Left lung (tissue), 10 donors: ENCODE measurements around the gene DENND1B. TPM values are rescaled to one million over a fixed set of nuclear protein-coding genes. Genes with fewer than 3 reads are reported as not detected.
"Not testable (repeated sequence)": the region's sequence is repeated elsewhere in the genome, so short reads cannot be mapped to it uniquely, and the experiment has no call there.

Experiments
- ATAC-seq: fragments of 200-7000 bp; cut with Tn5 transposase; one replicate; pipeline ENCODE4 v1.9.1; 2020; ENCODE audit warnings: moderate library complexity
- DNase-seq, 4 donors: peaks; one replicate each; pipeline ENCODE4 v3.0.0-alpha.2; 2013 to 2020
- H3K27ac ChIP-seq, 2 donors: fragments of 200-600 bp; sonication (generic) in 1 of 2; one replicate each; pipeline versions ENCODE4 v1.5.0 to v1.8.0; 2020 to 2021
- H3K27me3 ChIP-seq, 2 donors: fragments of 200-600 bp; sonication (generic) in 1 of 2; one replicate each; pipeline versions ENCODE4 v1.5.0 to v1.8.0; 2020 to 2021
- H3K36me3 ChIP-seq, 2 donors: fragments of 200-600 bp; sonication (generic) in 1 of 2; one replicate each; pipeline versions ENCODE4 v1.5.0 to v1.8.0; 2020 to 2021
- H3K4me1 ChIP-seq, 2 donors: fragments of 200-600 bp; one replicate each; pipeline ENCODE4 v1.8.0; 2021
- H3K4me3 ChIP-seq, 2 donors: fragments of 200-600 bp; sonication (generic) in 1 of 2; one replicate each; pipeline versions ENCODE4 v1.5.0 to v1.8.0; 2020 to 2021; ENCODE audit warnings: mild to moderate bottlenecking in 1 of 2
- H3K9me3 ChIP-seq, 2 donors: fragments of 200-600 bp; sonication (generic) in 1 of 2; one replicate each; pipeline versions ENCODE4 v1.5.0 to v1.8.0; 2020 to 2021
- CTCF ChIP-seq, 2 donors: fragments of 200-600 bp; sonication (generic) in 1 of 2; IDR thresholded peaks; one replicate each; pipeline versions ENCODE4 v1.5.0 to v1.8.0; 2021; ENCODE audit warnings: antibody characterized with exemption in 2 of 2
- intact Hi-C, 2 donors: fragments of 100-400 bp; cut with DNase I; formaldehyde crosslinking; loops; one replicate each; pipeline versions ENCODE4 v1.11.2 to v1.14.2; 2022
- polyA plus RNA-seq, 6 donors: library from polyadenylated mRNA; unstranded; fragments of 120-200 nt; gene quantifications; one replicate each; pipeline ENCODE4 v1.2.1, GENCODE V29; 2013; ENCODE audit not compliant: insufficient read length in 6 of 6
- total RNA-seq, 2 donors: library from RNA; stranded (reverse); fragmentation: NEBNext Ultra II Directional; extraction: Animal tissue kit (Norgen Biotek cat#: 25700); gene quantifications; one replicate each; pipeline ENCODE4 v1.2.1, GENCODE V29; 2021
- donor health status: DM: no; HTN: yes; CAD: no.
- donor health status: DM: no; HTN: no; CAD: no.

The DENND1B gene
- total and polyA plus RNA-seq, 8 donors: 12.5 to 17.2 (median 13.4) TPM

GRCh38 chr1:197763769-197764168 lies 11.5 kb downstream of the DENND1B start:
- Histone ChIP-seq H3K4me1 (peaks cover 0 to 15% of the 10 kb centered on the region in 2 donors), H3K4me3 (no peak overlapping the region), H3K9me3 (no peaks in the 10 kb centered on the region), H3K36me3 (no peaks in the 10 kb centered on the region), H3K27me3 (no peaks in the 10 kb centered on the region), H3K27ac (no peak overlapping the region)
- ATAC-seq (no peak), DNase-seq (no peak)
- TF ChIP-seq CTCF (IDR thresholded peaks at IDR 0.05): no peak
- intact Hi-C loops: no loop called here

- no peaks in the 10 kb centered on the region for H3K9me3 ChIP-seq
- TF ChIP-seq CTCF (IDR thresholded peaks at IDR 0.05): no peak
- no peaks in the 10 kb centered on the region for H3K36me3 ChIP-seq
- DNase-seq (no peak), ATAC-seq (no peak)
- intact Hi-C loops: no loop called here
- H3K27me3 ChIP-seq: no peaks in the 10 kb centered on the region
- peaks cover 0 to 11% of the 10 kb centered on the region in 2 donors for H3K4me1 ChIP-seq
- no peak overlapping the region for H3K4me3 ChIP-seq
- H3K27ac ChIP-seq: no peak overlapping the region
These were observed 12.0 kb downstream of the DENND1B start for GRCh38 chr1:197763307-197763706.

GRCh38 chr1:197761654-197762053 lies 13.6 kb downstream of the DENND1B start:
- no peak overlapping the region for H3K4me3 ChIP-seq
- no peaks in the 10 kb centered on the region for H3K4me1 ChIP-seq
- H3K9me3 ChIP-seq: no peaks in the 10 kb centered on the region
- TF ChIP-seq CTCF (IDR thresholded peaks at IDR 0.05): no peak
- no peaks in the 10 kb centered on the region for H3K36me3 ChIP-seq
- ATAC-seq: no peak
- DNase-seq: no peak
- H3K27me3 ChIP-seq: no peaks in the 10 kb centered on the region
- no peak overlapping the region for H3K27ac ChIP-seq
- intact Hi-C loops: no loop called here

- intact Hi-C loops, H3K27me3 ChIP-seq: not testable (repeated sequence)
These were observed 19.7 kb downstream of the DENND1B start for GRCh38 chr1:197755553-197755952.

GRCh38 chr1:197752652-197753164 lies 22.6 kb downstream of the DENND1B start:
- intact Hi-C loops, ATAC-seq: not testable (repeated sequence)

More at GRCh38 chr1:197755553-197755952, 19.7 kb downstream of the DENND1B start:
- DNase-seq, H3K9me3 ChIP-seq, H3K36me3 ChIP-seq, H3K4me3 ChIP-seq, H3K4me1 ChIP-seq, H3K27ac ChIP-seq, ATAC-seq: not testable (repeated sequence)

GRCh38 chr1:197750366-197750765 lies 24.9 kb downstream of the DENND1B start:
- no peak for ATAC-seq
- DNase-seq: no peak
- H3K9me3 ChIP-seq: no peaks in the 10 kb centered on the region
- H3K4me1 ChIP-seq: no peaks in the 10 kb centered on the region
- no peak overlapping the region for H3K4me3 ChIP-seq
- no peaks in the 10 kb centered on the region for H3K27me3 ChIP-seq
- intact Hi-C loops: no loop called here
- H3K36me3 ChIP-seq: no peaks in the 10 kb centered on the region
- no peak for TF ChIP-seq CTCF (IDR thresholded peaks at IDR 0.05)
- H3K27ac ChIP-seq: no peak overlapping the region

More at GRCh38 chr1:197752652-197753164, 22.6 kb downstream of the DENND1B start:
- not testable (repeated sequence) for H3K4me3 ChIP-seq, H3K27me3 ChIP-seq, H3K27ac ChIP-seq, H3K9me3 ChIP-seq, H3K4me1 ChIP-seq, H3K36me3 ChIP-seq
- peak in 1 of 4 donors; percentile 37 for DNase-seq
